Activated naive CD4-positive, alpha-beta T cell treated with anti-CD3 and anti-CD28 coated beads for 36 hours (primary cell): Measurements from ENCODE around the gene SHTN1. TPM values are rescaled to one million over a fixed set of nuclear protein-coding genes. Genes with fewer than 3 reads are reported as not detected.

Experiments used
- CTCF ChIA-PET: fragments of 350-600 bp; sonication (Branson Sonifier 250); formaldehyde crosslinking; loops from one replicate; lab custom pipeline; 2021; ENCODE audit warnings: antibody characterized with exemption; lab: Charles Lee
- DNase-seq: peaks from one replicate; pipeline ENCODE4 v3.0.0-alpha.2; 2020
- H3K27ac Mint-ChIP-seq: one replicate; pipeline ENCODE4 v1.8.0; 2021; ENCODE audit warnings: mild to moderate bottlenecking, mixed read lengths
- H3K27me3 Mint-ChIP-seq: one replicate; pipeline ENCODE4 v1.8.0; 2021; ENCODE audit warnings: low read depth, mixed read lengths
- H3K36me3 Mint-ChIP-seq: one replicate; pipeline ENCODE4 v1.8.0; 2021; ENCODE audit warnings: low read depth, mixed read lengths
- H3K4me1 Mint-ChIP-seq: one replicate; pipeline ENCODE4 v1.8.0; 2021; ENCODE audit warnings: low read depth, mixed read lengths
- H3K4me3 Mint-ChIP-seq: one replicate; pipeline ENCODE4 v1.8.0; 2021; ENCODE audit warnings: mild to moderate bottlenecking, moderate library complexity, mixed read lengths
- H3K9me3 Mint-ChIP-seq: one replicate; pipeline ENCODE4 v1.8.0; 2021; ENCODE audit warnings: mixed read lengths
- intact Hi-C: fragments of 100-400 bp; cut with micrococcal nuclease; formaldehyde crosslinking; loops from one replicate; pipeline ENCODE4 v1.15.1; 2023
- total RNA-seq, 2 experiments: library from RNA; stranded (reverse); gene quantifications; one replicate each; pipeline ENCODE4 v1.2.3, GENCODE V29; 2021

Gene SHTN1
- total RNA-seq, 2 experiments from 2014 or later = 0.29 to 0.40 TPM

- no peaks in the 10 kb centered on the region for H3K9me3 Mint-ChIP-seq
- intact Hi-C loops = no loop called here
- no peak overlapping the region for H3K27ac Mint-ChIP-seq
- H3K4me3 Mint-ChIP-seq = no peak overlapping the region
- no peaks in the 10 kb centered on the region for H3K4me1 Mint-ChIP-seq
- H3K27me3 Mint-ChIP-seq = peaks cover 3% of the 10 kb centered on the region
- CTCF ChIA-PET = no interaction called here
- H3K36me3 Mint-ChIP-seq = no peaks in the 10 kb centered on the region
- no peak for DNase-seq
Measured at GRCh38 chr10:116907245-116907987, 97.6 kb downstream of the SHTN1 start.

DNA sequence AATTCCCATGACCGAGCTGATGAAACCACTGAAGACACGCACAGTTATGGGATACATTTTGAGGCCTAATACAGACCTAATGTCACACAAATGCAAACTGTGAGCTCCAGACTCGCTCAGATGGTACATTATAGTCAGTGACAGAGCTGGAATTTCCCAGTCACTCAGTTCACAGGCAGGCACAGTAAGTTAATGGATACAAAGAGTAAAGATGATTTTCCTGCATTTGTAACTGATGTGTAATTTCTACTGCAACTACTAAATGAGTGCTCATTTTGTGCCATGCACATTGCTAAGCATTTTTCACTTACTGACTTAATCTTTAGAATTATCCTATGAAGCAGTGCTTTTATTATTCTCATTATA lies 99.2 kb downstream of the SHTN1 start:
- no peaks in the 10 kb centered on the region for H3K9me3 Mint-ChIP-seq
- H3K36me3 Mint-ChIP-seq = no peaks in the 10 kb centered on the region
- CTCF ChIA-PET = no interaction called here
- intact Hi-C loops = no loop called here
- no peak overlapping the region for H3K27ac Mint-ChIP-seq
- no peaks in the 10 kb centered on the region for H3K4me1 Mint-ChIP-seq
- H3K27me3 Mint-ChIP-seq = no peaks in the 10 kb centered on the region
- no peak overlapping the region for H3K4me3 Mint-ChIP-seq
- DNase-seq = no peak

- no peak overlapping the region for H3K27ac Mint-ChIP-seq
- no peak overlapping the region for H3K4me3 Mint-ChIP-seq
- CTCF ChIA-PET = no interaction called here
- H3K9me3 Mint-ChIP-seq = no peaks in the 10 kb centered on the region
- no peak for DNase-seq
- H3K27me3 Mint-ChIP-seq = no peaks in the 10 kb centered on the region
- intact Hi-C loops = no loop called here
- no peaks in the 10 kb centered on the region for H3K36me3 Mint-ChIP-seq
- H3K4me1 Mint-ChIP-seq = no peaks in the 10 kb centered on the region
Measured at GRCh38 chr10:116899626-116900025, 105.4 kb downstream of the SHTN1 start.

- H3K4me3 Mint-ChIP-seq = no peak overlapping the region
- no peak for DNase-seq
- H3K27me3 Mint-ChIP-seq = peaks cover 31% of the 10 kb centered on the region
- no peaks in the 10 kb centered on the region for H3K9me3 Mint-ChIP-seq
- CTCF ChIA-PET = interaction anchor here (0.6 kb wide), 1 partner anchor 281 kb away, joined by 3 read pairs; no protein-coding TSS in a partner anchor
- intact Hi-C loops = no loop called here
- no peaks in the 10 kb centered on the region for H3K36me3 Mint-ChIP-seq
- no peaks in the 10 kb centered on the region for H3K4me1 Mint-ChIP-seq
- H3K27ac Mint-ChIP-seq = no peak overlapping the region
Measured at GRCh38 chr10:116893686-116894037, 111.3 kb downstream of the SHTN1 start.

- no peak overlapping the region for H3K27ac Mint-ChIP-seq
- intact Hi-C loops = no loop called here
- H3K36me3 Mint-ChIP-seq = no peaks in the 10 kb centered on the region
- no peaks in the 10 kb centered on the region for H3K4me1 Mint-ChIP-seq
- CTCF ChIA-PET = interaction anchor here (0.6 kb wide), 1 partner anchor 282 kb away, joined by 3 read pairs; no protein-coding TSS in a partner anchor
- H3K4me3 Mint-ChIP-seq = no peak overlapping the region
- H3K27me3 Mint-ChIP-seq = peaks cover 31% of the 10 kb centered on the region
- no peak for DNase-seq
- H3K9me3 Mint-ChIP-seq = no peaks in the 10 kb centered on the region
Measured at GRCh38 chr10:116892907-116893685, 111.9 kb downstream of the SHTN1 start.

GRCh38 chr10:116891208-116891607 lies 113.8 kb downstream of the SHTN1 start:
- intact Hi-C loops = no loop called here
- Mint-ChIP-seq H3K9me3 (no peaks in the 10 kb centered on the region), H3K27me3 (peaks cover 33% of the 10 kb centered on the region), H3K4me3 (no peak overlapping the region), H3K27ac (no peak overlapping the region), H3K36me3 (no peaks in the 10 kb centered on the region), H3K4me1 (no peaks in the 10 kb centered on the region)
- CTCF ChIA-PET = no interaction called here
- no peak for DNase-seq

DNA sequence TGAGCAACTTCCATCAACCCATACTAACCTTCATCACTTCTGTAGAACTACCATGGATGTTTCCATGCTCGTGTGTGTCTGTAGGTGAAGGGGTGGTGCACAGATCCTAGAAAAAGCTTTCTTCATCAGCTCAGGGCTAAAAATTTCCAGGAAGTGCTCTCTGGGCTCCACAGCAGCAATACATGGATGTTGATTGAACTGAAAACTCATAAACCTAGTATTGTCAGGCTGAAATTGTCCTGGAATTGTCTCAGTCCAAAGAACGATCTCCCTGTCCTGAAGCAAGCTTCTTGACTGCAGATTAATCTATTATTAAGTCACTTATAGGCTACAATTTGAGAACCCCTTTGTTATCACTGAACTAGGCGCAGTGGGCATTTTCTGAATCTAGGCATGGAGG lies 115.9 kb downstream of the SHTN1 start:
- intact Hi-C loops = no loop called here
- CTCF ChIA-PET = no interaction called here
- DNase-seq = no peak
- no peak overlapping the region for H3K27ac Mint-ChIP-seq
- H3K36me3 Mint-ChIP-seq = no peaks in the 10 kb centered on the region
- no peaks in the 10 kb centered on the region for H3K4me1 Mint-ChIP-seq
- peaks cover 32% of the 10 kb centered on the region for H3K27me3 Mint-ChIP-seq
- H3K9me3 Mint-ChIP-seq = no peaks in the 10 kb centered on the region
- H3K4me3 Mint-ChIP-seq = no peak overlapping the region

DNA sequence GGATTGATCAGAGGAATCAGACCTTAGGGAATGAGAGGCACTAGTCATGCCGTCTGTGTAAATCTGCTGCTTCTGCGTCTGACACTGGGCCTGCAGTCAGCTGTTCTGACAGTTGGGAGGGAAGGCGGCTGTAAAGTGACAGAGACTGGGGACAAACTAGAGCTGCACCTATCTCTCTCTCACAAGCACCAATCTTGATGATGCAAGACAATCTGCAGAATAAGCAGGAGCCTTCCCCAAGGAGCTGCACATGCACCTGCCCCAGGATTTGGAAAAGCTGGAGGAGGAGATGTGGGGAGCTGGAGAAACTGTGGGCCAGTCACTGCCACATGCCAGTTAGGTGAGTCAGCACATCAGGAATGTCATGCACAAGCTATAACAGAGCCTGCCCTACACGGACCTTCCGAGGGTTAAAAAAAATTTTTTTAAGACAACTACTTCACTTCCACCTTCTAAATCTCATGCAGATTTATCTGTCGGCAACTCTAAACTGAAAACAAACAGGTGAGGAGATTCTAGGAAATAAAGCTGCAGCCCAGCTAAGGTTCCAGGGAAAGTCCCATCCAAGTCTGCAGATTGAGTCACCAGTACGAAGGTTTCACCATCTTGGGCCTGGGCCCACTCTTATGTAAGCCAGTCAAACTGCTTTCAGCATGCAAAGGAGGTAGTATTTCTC lies 116.5 kb downstream of the SHTN1 start:
- intact Hi-C loops = no loop called here
- no peaks in the 10 kb centered on the region for H3K4me1 Mint-ChIP-seq
- no peaks in the 10 kb centered on the region for H3K36me3 Mint-ChIP-seq
- no peak for DNase-seq
- CTCF ChIA-PET = no interaction called here
- no peaks in the 10 kb centered on the region for H3K9me3 Mint-ChIP-seq
- peaks cover 31% of the 10 kb centered on the region for H3K27me3 Mint-ChIP-seq
- no peak overlapping the region for H3K27ac Mint-ChIP-seq
- no peak overlapping the region for H3K4me3 Mint-ChIP-seq

DNA sequence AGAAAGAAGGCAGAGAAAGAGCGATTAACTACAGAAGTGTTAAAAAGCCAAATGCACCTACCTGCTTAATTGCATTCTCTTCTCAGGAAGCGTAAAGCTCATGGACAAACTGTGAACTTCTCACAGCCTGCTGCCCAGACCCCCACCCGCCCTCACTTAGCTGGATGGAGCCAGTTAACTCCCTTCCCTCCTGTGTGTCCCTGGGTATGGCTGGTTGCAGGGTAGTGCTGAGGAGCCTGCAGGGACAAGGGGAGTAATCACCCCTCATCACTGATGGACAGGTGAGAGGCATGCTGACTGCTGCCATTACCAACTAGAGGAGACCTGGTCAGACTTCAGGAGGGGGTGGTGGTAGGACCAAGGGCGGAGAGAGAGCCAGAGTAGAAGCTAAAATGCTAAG lies 118.2 kb downstream of the SHTN1 start:
- DNase-seq = no peak
- Mint-ChIP-seq H3K27ac (no peak overlapping the region), H3K36me3 (no peaks in the 10 kb centered on the region), H3K4me1 (no peaks in the 10 kb centered on the region), H3K27me3 (peaks cover 26% of the 10 kb centered on the region), H3K4me3 (no peak overlapping the region), H3K9me3 (no peaks in the 10 kb centered on the region)
- intact Hi-C loops = no loop called here
- CTCF ChIA-PET = no interaction called here

DNA sequence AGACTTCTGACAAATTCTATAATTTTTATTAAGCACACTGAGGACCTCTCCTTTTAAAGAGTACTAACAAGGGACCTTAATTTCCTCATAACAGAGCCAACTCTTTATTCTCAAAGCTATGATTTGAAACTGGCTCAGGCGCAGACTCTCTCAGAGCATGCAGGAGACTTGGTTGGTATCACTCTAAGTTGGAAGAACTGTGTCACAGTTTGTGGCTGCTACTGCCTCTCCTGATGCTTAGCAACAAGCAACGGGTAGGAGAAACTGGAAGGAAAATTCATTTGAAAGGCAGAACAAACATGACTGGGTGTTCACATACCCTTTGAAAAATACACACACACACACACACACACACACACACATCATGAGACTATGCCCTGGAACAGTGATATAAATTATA lies 122.3 kb downstream of the SHTN1 start:
- Mint-ChIP-seq H3K36me3 (no peaks in the 10 kb centered on the region), H3K9me3 (no peaks in the 10 kb centered on the region), H3K4me3 (no peak overlapping the region), H3K4me1 (no peaks in the 10 kb centered on the region), H3K27ac (no peak overlapping the region), H3K27me3 (peaks cover 10% of the 10 kb centered on the region)
- DNase-seq = no peak
- CTCF ChIA-PET = no interaction called here
- intact Hi-C loops = no loop called here

GRCh38 chr10:116880716-116881482 lies 124.1 kb downstream of the SHTN1 start:
- no peak overlapping the region for H3K27ac Mint-ChIP-seq
- intact Hi-C loops = no loop called here
- H3K27me3 Mint-ChIP-seq = peaks cover 9% of the 10 kb centered on the region
- no peak for DNase-seq
- CTCF ChIA-PET = no interaction called here
- no peaks in the 10 kb centered on the region for H3K9me3 Mint-ChIP-seq
- no peaks in the 10 kb centered on the region for H3K4me1 Mint-ChIP-seq
- no peak overlapping the region for H3K4me3 Mint-ChIP-seq
- no peaks in the 10 kb centered on the region for H3K36me3 Mint-ChIP-seq

GRCh38 chr10:116879817-116880216 lies 125.2 kb downstream of the SHTN1 start:
- CTCF ChIA-PET = no interaction called here
- DNase-seq = no peak
- no peak overlapping the region for H3K27ac Mint-ChIP-seq
- H3K27me3 Mint-ChIP-seq = peaks cover 11% of the 10 kb centered on the region
- no peaks in the 10 kb centered on the region for H3K36me3 Mint-ChIP-seq
- H3K9me3 Mint-ChIP-seq = no peaks in the 10 kb centered on the region
- intact Hi-C loops = no loop called here
- H3K4me3 Mint-ChIP-seq = no peak overlapping the region
- H3K4me1 Mint-ChIP-seq = no peaks in the 10 kb centered on the region
